Measurements from ENCODE around the gene ADCY6.

The ADCY6 gene

DNA sequence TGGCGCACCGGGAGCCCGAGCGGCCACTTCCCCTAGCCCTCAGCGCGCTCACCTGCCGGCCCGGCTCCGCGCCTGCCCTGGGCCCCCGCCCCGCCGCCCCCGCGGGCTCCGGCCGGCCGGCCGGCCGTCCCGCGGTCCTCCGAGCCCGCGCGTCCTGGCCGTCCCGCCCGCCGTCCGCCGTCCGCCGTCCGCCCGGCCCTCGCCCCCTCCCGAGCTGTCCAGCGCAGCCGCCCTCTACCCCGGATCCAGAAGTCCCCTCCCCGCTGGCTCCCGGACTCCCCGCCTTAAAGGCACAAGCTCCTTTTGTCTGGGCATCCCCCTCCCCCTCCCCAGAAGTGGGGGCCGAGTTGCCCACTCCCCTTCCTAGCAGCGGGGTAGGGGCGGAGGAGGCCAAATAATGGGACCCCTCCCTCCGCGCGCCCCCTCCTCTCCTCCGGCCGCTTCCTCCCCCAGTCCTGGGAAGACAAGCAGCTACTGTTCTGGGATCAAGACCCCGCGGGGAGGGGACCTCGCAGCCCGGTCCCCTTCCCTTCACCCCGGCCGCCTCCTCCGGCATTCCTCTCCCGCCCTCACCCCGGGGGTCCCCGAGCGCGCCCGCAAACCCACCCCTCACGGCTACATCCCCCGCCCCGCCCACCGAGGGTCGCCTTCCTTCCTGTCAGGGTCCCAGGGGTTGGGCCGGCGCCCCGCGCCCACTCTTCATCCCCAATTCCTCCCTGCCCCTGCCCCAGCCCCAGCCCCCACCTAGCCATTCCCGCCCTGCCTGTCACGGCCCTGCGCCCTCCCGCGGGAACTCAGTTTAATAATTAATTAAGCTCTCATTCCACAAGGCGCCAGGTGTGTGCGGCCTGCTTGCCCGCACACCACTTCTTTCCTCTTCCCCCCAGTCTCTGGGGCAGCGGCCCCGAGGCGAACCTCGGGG lies at the start of gene ADCY6:
TSS of gene ADCY6 (minus strand) at position 236 of the 922 bp plus-strand sequence. CDS start 5,655 bp downstream, outside the sequence.
- DNase-seq = no peak

DNA sequence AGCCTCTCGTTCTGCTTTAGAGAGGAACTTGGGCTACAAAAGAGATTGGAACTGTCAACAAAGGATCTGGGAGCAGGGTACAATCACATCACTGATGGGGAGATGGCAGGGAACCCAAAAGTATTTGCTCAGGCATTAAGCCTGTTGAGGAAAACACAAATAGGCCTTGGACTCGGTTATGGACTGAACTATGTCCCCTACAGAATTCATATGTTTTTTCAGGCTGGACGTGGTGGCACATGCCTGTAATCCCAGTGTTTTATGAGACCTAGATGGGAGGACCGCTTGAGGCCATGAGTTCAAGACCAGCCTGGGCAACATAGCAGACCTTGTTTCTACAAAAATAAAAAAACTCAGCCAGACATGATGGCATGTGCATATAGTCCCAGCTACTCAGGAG lies 49.2 kb upstream of the ADCY6 start:
- no peak for DNase-seq

DNA sequence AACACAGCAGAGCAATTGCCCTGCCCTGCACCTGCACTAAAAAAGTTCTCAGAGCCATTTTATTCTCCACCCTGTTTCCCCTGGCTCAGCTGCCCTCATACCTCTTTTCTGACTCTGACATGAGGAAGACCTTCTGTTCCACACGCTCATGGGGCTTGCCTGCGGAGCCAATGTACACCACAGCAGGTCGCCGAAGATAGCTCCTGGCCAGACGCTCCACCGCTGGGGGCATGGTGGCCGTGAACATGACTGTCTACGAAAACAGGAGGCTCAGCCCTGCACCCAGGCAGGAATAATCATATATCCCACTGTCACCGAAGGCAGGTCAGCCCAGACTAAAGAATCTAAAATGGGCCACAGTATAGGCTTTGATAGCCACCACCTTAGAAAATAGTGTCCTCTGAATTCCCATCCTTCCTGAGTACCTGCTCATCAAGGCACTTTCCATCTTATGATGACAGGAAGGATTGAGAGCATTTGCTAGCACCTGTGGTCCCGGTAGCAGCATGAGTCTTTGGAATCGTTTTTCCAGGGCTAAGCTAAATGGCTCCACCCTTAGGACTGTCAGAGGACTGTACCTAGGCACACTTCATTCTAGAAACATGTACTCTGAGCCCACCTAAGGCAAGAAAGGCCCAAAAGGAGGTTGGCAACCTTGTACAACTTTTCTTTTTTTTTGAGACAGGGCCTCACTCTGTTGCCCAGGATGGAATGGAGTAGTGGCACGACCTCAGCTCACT lies 43.6 kb upstream of the ADCY6 start:
- DNase-seq = no peak

DNA sequence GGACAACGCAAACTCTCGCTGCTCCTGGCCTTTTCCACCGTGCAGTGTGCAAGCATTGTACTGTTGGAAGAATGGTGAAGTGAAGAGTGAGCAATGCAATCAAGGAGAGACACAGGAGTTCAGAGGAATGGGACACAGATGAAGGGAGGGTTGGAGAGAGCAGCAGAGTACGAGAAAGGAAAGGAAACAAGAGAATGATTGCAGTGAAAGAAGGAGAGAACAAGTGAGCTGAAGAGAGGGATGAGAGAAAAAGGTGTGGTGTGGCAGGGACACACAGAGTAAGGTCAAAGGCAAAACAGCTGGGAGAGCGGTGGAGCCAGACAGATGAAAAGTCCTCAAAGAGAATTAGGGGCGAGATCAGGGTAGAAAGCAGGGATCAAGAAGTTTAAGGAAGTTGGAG lies 42.4 kb upstream of the ADCY6 start:
- DNase-seq = no peak

DNA sequence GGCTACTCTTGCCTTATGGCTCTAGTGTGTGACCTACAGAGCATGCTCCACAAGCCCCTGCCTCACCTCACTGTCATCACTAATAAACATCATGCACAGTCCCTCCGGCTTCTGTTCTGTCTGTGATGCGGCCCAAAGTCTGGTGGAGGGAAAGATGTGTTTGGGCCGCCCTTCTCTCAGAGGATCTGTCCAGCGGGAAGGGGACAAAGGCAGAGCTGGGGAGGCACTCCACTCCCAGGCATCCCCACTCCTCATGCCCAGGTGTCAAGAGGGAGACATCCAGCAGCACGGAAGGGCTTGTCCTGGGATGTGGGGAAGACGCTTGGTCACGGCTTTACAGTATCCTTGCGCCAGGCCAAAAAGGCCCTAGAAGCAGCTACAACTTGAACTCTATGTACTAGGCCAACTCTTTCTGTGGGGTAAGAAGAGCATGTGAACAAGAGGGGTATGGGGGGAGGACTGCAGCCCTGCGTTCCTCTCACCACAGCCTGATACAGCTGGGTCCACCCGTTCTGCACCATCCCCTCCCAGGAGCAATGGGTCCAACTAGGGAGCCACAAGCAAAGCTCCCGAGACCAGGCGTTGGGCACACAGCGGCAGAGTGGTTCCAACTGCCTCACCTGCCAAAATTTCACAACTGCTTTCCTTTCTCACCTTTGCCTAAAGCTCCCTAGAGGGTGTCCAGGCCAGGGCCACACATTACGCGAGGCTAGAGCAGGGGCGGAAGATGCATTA lies 40.1 kb upstream of the ADCY6 start:
- DNase-seq = no peak

DNA sequence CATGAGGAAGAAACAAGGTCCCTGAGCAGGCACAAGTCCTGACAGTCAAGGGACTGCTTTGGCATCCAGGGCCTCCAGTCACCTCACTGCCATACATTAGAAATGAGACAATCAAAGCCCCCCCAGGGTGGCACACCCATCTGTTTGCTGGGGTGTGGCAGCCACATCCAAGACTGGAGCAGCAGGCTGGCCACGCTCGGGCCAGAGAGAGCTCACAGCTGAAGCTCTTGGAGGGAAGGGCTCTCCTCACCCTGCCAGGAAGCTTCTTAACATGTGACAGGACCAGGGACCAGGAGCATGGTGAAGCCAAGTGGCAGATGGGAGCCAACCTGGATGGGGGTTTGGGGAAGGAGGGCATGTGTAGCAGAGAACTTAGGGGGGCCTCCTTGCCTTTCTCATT lies 39.4 kb upstream of the ADCY6 start:
- DNase-seq = no peak

DNA sequence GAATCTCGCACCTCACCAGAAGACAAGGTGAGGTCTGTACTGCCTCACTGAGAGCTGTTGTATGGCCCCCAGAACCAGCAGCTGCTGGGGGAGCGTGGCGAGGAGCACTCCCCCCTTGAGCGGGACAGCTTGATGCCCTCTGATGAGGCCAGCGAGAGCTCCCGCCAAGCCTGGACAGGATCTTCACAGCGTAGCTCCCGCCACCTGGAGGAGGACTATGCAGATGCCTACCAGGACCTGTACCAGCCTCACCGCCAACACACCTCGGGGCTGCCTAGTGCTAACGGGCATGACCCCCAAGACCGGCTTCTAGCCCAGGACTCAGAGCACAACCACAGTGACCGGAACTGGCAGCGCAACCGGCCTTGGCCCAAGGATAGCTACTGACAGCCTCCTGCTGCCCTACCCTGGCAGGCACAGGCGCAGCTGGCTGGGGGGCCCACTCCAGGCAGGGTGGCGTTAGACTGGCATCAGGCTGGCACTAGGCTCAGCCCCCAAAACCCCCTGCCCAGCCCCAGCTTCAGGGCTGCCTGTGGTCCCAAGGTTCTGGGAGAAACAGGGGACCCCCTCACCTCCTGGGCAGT lies 38.7 kb upstream of the ADCY6 start:
- no peak for DNase-seq

DNA sequence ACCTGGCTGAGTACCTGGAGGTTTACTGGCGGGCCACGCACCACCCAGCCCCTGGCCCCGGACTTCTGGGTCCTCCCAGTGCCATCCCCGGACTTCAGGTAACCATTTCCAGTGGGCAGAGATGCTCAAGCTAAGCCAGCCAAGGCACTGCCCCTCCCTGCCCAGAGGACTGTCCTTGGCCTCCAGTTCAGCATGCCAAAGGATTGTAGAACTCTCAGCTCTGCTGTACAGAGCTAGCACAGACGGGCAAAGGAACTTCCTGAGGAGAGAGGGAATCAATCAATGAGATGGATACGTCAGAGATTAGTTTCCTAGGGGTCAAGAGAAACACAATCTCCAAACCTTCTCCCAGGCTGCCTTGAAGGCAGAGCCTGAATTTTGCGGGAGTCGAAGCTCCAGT lies 38.1 kb upstream of the ADCY6 start:
- no peak for DNase-seq

DNA sequence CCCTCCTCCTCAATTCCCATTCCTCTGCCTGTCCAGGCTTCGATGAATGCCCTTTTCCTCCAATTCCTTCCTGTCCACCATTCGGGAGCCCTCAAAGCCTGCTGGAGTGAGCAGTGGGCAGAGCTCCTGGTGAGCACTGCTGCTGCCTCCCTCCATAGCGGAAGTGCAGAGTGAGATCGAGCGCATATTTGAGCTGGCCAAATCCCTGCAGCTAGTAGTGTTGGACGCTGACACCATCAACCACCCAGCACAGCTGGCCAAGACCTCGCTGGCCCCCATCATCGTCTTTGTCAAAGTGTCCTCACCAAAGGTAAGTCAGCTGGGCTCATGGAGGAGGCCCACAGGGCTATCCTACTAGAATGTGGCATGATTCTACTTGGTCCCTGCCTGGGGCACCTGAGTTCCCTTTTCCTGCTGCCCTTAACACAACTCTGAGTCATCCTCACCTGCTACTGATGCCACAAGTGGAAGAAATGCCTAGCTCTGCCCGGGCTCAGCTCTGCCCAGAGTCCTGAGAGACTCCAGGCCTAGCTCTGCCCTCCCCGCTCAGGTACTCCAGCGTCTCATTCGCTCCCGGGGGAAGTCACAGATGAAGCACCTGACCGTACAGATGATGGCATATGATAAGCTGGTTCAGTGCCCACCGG lies 37.4 kb upstream of the ADCY6 start:
- DNase-seq = no peak

DNA sequence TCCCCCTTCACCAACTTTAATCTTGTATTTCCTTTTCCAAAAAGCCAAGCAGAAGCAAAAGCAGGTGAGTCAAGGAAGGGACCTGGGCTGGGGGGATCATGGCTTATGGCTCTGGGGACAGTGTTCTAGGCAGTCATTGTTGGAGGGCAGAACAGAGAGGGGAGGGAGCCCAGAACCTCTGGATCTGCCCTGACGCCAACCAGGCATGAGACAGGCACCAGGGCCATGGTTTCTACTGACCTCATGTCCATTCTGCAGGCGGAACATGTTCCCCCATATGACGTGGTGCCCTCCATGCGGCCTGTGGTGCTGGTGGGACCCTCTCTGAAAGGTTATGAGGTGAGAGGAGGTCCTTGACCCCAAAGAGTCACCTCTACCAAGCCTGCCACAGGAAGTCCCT lies 36.0 kb upstream of the ADCY6 start:
- no peak for DNase-seq

DNA sequence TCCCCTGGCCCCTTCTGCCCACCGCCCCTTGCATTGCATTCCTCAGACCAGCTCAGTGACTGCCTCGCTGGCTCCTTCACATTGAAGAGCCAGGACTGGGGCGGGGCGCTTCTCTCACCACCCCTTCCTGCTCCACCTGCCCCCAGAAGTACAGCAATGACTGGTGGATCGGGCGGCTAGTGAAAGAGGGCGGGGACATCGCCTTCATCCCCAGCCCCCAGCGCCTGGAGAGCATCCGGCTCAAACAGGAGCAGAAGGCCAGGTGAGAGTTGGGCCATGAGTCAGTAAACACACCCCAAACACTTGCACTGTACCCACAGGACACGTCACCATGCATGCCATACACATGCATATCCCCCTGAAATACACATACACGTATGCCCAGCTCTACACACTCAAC lies 35.2 kb upstream of the ADCY6 start:
- no peak for DNase-seq

DNA sequence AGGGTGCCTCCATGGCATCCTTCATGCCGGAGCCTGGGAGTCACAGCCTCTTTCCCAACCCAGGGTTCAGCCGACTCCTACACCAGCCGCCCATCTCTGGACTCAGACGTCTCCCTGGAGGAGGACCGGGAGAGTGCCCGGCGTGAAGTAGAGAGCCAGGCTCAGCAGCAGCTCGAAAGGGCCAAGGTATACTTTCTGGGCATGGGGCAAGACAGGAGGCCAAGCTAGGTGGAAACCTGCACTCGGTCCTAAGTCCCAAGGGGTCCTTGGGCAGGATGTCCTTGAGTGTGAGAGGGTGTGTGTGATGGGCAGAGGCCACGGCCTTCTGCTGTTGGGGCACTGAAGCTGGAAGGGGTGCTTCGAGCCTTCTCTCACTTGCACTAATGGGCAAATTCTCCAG lies 34.4 kb upstream of the ADCY6 start:
- DNase-seq = no peak

DNA sequence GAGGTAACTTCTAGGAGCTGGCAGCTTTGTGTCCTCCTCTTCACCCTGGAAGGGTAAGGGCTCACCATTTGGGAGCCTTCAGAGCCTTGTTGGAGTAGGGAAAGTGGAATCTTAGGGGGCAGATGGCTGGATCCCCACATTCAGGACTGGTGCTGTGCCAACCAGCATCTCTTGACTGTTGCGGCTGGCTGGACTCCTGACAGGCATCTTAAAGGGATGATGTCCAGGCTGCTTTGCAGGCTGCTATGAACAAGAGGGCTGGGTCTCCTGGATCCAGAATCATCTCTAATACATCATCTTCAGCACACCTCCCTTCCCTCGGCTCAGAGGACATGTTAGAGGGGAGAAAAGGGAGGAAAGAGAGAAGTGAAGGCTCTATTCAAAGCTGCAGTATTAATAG lies 33.8 kb upstream of the ADCY6 start:
- no peak for DNase-seq

DNA sequence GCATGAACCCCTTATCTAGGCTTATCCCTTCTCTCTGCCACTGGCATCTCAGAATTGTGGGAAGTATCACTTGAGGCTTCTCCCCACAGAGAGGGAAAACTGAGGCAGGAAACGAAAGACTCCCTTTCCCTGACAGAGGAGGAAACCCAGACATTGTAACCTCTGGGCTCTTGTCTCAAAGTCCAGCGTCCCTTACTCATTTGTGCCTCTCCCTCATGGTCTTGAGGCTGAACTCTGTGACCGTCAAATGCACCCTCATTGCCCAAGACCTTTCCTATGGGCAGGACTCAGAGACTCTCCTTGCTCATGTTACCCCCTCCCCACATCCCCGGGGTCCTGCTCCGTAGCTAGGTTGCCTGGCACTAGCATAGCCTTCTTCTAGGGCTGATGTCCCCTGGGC lies 33.2 kb upstream of the ADCY6 start:
- DNase-seq = no peak

DNA sequence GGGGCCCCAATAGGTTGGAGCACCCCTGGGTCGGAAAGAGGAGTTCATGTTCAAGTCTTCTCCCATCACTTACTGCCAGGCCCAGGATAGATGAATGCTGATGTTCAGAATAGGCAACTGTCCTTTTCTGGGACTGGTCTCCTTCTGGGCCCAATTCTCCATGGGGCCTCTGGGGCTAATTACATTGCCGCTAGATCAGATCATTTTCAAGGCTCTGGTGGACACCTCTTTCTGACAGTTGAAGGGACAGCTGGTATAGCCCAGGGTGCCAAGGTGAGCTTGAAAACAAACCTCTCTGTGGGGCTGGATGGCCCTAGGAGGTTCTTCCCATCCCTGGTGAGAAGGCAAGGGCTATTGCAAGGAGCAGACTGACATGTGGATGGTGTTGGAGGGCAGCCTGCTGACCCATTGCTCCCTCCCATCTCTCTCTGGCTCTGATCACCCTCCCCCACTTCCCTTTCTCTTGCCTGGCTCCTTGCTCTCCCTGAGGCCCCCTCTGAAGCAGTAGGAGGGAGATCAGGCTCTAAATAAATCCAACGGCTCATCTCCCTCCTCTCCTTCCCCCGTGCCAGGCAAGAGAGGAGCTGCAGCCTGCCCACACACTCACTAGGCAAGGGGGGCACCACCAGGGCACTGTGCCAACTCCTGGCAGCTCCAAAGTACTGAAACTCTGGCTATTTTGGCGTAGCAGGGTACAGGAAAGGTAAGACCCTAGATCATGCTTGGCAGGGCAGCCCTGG lies 31.3 kb upstream of the ADCY6 start:
- DNase-seq = no peak

DNA sequence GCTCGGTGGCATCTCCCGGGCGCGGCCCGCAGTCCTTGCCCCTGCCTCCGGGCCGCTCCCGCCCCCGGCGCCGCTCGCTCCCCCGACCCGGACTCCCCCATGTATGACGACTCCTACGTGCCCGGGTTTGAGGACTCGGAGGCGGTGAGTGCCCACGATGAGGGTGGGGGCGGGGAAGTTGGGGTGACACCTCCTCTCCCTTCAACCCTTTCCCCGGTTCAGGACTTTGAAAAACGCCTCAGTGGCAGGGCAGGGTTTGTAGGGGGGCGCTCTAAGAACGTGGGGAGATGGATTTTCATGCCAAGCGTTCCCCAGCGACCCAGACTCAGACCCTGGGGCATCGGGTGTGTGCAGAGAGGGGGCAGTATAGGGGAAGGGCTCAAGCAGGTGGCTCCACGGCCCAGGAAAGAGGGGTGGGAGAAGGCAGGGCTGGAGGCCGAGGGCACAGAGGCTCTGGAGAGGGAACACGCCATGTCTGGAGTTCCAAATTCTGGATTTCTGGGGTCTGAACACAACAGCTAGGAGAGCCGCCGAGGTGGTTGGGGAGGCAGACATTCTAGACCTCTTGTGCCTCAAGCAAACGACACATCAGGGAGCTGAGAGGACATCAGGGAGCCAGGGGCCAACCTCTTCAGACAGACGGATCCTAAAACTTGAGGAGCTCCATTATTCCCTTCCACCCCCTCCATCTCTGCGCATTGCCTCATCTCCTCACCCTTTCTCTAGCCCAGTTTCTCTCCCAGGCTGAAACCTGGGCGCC lies 30.1 kb upstream of the ADCY6 start:
- no peak for DNase-seq

DNA sequence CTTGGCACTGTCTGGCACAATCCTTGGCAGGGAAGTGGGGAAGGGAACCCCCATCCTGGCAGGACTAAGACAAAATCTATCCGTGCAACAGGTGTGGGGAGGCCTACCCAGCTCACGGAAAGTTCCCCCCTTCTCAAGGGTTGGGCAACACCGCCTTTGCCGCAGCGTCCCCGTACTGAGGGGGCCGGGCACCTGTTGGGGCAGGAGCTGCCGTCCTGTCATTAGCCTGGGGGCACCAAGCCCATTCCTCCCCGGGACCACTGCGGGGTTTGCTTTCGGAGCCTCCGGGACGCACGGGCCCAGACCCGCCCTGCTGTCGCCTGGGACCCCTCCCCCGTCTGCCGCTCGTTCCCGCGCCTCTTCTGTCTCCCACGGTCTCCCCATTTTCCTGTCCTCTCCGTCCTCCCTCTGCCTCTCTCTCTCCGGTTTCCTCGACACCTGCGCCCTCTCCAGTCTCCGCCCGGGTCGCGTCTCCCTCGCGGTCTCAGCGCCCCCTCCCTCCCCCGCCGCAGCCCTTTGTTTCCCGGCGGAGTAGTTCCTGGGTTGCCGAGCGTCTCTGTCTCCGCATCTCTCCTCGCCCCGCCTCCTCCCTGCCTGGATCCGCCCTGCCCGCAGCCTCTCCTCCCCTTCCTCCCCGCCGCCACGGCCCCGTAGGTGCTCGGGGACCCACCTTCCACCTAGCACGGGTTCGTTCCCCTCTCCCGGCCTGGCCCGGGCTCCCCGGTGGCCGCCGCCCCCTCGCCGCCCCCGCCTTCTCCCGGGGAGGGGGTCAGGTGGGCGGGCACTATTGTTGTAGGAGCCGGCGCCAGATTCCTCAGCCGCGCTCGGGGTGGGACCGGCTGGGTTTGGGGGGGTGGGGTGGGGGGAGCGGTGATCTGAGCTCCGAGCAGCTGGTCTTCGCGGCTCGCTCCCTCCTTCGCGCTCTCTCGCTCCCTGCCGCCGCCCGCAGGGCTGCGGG lies 29.3 kb upstream of the ADCY6 start, which contains the start of gene CACNB3:
TSS of gene CACNB3 (plus strand) at position 624 of the 958 bp plus-strand sequence. CDS start 434 bp downstream, outside the sequence.
- peak; percentile 75 for DNase-seq

DNA sequence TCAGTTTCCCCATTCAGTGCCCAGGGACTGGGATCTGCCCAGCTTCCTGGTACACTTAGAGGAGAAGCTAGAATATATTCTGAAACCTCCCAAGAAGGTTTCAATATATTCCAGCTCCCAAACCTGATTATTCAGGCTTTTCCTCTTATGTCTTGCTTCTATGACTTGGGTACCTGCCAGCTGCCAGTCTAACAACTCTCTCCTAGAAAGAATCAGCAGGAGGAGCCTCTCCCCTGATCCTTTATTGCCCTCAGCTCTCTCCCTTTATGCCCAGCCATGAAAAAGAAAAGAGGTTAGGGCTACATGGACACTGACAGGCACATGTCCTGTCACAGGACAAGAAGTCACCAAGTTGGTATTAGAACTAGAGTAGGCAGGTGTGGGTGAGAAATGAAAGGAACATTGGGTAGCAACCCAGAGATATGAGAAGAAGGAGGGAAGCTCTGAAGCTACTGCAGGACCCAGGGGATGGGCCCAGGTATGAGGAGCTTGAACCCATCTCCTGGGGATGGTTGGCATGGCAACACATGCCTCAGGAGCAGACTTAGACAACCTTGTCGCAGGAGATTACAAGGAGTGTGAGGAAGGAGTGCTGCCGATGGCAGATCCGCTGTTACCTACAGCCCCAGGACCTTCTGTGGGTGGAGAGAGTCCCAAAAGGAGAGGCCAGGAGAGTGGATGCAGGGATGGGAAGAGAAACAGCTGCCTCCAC lies 27.4 kb upstream of the ADCY6 start:
- DNase-seq = no peak
